ENCODE measurements around the gene PLA2G15.
"Not testable (repeated sequence)": the region's sequence is repeated elsewhere in the genome, so short reads cannot be mapped to it uniquely, and the experiment has no call there.

PLA2G15 gene

DNA sequence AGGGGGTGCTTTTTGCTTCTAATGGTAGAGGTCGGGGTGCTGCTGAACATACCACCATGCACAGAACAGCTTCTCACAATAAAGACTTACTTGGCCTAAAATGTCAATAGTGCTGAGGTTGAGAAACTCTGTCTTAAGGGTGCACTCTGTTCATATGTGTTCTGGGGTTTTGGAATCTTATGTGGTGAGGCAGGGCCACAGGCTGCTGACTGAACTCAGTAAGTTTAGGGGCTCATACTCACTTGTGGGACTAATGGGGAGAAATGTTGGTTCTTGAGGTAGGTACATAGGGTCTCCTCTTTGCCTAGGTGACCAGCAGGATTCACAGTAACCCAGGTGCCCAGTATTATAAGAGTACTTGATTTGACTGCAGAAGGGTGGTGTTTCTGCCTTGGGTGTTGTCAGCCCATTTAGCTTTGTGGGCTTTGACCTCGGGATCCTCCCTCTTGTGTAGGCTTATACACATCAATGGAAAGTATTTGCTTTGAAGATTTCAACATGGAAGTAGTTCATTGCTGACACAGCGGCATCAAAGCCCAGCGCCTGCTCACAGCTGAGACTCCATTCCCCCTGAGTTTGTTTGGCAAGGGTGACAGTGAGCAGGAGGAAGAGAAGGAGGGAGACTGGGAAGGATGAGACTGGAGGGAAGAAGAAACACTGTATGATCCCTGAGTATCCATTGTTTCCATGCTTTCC, 36.3 kb downstream of the PLA2G15 start:
- DNase-seq: peak; percentile 22

- DNase-seq: no peak
These were observed 36.9 kb downstream of the PLA2G15 start for GRCh38 chr16:68282064-68282452.

GRCh38 chr16:68283346-68283745, 38.2 kb downstream of the PLA2G15 start:
- no peak for DNase-seq

GRCh38 chr16:68283801-68284598, 38.8 kb downstream of the PLA2G15 start:
- DNase-seq: no peak

GRCh38 chr16:68284847-68285246, 39.7 kb downstream of the PLA2G15 start:
- no peak for DNase-seq

DNA sequence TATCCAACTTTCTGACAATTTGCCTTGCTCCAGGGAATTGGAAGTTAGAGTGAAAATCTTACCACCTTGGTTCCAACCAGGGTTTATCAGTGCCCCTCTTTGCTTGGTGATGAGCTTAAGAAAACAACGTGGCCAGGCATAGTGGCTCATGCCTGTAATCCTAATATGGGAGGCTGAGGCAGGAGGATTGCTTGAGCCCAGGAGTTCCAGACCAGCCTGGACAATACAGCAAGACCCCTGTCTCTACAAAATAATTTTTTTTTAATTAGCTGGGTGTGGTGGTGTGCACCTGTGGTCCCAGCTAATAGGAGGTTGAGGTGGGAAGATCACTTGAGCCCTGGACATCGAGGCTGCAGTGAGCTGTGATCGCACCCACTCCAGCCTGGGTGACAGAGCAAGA, 40.5 kb downstream of the PLA2G15 start:
- DNase-seq: no peak

- DNase-seq: no peak
These were observed 41.2 kb downstream of the PLA2G15 start for GRCh38 chr16:68286153-68287074.

GRCh38 chr16:68287276-68288251, 42.4 kb downstream of the PLA2G15 start:
- DNase-seq: no peak

DNA sequence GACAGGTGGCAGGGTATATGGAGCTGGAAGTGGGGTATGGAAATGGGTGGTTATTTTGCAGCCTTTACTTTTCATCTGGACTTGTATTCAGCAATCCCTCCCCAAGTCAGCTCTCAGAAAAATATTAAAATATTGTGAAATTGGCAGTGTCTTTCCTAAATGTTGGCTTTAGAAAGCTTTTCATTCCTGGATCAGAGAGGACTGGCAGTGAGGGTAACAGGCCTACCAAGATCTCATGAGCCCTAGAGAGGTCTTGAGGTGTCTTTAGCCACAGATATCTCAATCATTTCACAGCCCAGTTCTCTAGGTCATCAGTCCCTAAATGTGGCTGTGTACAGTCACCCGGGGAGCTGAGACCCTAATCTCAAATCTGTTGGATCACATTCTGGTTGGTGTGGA, 43.1 kb downstream of the PLA2G15 start:
- DNase-seq: no peak

DNA sequence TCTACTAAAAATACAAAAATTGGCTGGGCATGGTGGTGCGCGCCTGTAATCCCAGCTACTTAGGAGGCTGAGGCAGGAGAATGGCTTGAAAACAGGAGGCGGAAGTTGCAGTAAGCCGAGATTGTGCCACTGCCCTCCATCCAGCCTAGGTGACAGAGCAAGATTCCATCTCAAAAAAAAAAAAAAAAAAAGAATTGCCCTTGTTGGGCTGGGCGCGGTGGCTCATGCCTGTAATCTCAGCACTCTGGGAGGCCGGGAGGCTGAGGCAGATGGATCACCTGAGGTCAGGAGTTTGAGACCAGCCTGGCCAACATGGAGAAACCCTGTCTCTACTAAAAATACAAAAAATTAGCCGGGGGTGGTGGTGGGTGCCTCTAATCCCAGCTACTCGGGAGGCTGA, 43.6 kb downstream of the PLA2G15 start:
- DNase-seq: not testable (repeated sequence)

DNA sequence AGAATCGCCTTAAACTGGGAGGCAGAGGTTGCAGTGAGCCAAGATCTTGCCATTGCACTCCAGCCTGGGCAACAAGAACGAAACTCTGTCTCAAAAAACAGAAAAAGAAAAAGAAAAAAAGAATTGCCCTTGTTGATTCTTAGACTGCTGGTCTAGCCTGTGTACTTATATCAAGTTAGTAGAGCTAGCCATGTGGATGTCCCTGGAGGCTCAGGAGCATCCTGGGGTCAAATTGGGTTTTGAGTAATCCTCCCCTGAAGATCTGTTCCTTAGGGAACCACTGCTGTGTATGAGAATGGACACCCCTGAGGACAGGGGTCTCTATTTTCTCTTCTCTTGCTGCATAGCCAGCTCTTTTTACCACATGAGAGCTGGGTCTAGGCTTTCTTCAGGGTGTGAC, 44.0 kb downstream of the PLA2G15 start:
- DNase-seq: no peak

GRCh38 chr16:68289621-68290329, 44.6 kb downstream of the PLA2G15 start:
- peak; percentile 40 for DNase-seq

GRCh38 chr16:68290450-68290849, 45.3 kb downstream of the PLA2G15 start:
- DNase-seq: no peak

GRCh38 chr16:68291227-68291626, 46.1 kb downstream of the PLA2G15 start:
- DNase-seq: no peak

DNA sequence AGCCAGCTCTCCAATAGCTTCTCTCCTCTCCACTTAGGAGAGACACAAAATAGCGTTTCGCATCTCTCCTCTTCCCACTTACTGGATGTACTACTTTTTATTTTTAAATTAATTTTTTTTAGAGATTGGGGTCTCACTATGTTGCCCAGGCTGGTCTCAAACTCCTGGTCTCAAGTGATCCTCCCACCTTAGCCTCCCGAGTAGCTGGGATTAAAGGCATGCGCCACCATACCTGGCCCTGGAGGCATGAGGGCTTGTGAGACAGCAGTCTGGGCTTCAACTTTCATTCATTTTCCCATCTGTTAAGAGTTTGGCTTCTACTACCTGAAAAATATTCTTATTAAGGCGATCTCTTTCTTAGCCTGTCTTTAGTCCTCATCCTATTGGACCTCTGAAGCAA, 47.3 kb downstream of the PLA2G15 start:
- no peak for DNase-seq

DNA sequence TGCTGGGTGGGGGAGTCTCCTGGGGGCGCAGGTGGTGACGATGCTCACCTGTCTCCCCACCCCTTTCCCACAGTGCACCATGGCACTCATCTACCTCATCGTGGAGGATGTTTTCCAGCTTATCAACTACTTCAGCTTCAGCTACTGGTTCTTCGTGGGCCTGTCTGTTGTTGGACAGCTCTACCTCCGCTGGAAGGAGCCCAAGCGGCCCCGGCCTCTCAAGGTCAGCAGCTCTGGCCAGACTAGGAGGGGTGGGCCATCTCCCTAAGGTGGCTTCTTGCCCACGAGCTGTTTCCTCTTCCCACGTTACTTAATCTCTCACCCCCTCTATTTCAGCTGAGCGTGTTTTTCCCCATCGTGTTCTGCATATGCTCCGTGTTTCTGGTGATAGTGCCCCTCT, 51.1 kb downstream of the PLA2G15 start:
- no peak for DNase-seq

DNA sequence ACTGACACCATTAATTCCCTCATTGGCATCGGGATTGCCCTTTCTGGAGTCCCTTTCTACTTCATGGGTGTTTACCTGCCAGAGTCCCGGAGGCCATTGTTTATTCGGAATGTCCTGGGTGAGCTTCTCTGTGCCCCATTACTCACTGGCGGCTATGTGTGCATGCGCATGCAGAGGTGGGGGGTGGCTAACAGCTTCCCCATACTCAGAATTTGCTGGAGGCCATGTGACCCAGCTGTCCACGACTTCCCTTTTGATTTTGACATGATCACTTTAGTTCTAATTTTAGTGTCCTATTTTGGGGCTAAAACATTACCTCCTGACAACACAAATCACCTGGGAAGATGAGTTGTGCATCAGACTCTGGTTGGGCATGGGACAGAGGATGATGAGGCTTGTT, 51.5 kb downstream of the PLA2G15 start:
- DNase-seq: no peak

GRCh38 chr16:68297908-68298307, 52.7 kb downstream of the PLA2G15 start:
- no peak for DNase-seq

DNA sequence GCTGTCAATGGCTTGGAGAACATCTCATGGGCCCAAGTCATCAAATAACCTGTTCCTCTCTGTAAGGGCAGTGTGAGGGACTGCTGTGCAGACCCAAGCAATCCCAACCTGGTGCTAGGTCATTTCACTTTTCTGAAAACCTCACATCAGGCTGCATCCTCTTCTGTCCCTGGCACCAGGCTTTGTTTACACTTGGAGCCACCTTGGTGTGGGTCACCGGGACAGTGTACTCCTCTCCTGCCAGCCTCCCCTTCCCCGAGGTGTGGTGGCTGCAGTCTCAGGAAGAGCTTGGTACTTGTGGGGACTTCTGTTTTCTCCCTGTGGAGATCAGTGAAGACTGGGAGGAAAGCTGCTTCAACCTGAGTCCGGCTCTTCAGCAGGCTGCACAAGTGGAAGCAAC, 53.1 kb downstream of the PLA2G15 start:
- DNase-seq: no peak

DNA sequence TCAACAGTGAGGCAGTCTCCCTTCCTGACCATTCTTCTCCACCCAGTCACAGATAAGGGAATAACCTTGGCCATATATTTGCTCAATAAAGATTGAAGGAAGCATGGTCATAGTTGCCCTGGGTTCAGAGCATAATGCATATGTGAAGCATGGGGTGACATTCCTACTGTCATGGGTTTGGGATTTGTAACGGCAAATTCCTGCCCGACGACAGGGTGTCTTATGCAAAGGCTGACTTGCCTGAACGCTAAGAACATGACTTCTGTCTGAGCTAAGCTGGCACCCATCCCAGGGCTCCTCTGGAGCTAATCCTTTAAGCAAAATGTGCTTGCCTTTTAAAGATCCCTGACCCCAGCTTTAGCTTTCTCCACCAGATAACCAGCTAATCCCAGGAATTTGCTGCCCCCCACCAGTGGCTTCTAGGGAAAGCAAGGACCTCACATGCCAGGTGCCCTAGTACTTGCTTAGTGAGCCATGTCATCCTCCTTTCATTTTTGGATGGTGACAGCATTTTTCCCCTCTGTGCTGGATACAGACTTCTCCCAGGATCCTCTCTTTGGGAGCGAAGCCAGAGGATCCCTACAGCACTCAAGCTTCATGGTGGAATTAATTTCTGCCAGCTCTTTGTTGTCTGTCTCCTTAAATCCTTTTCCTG, 53.9 kb downstream of the PLA2G15 start:
- no peak for DNase-seq

Data from activated naive CD4-positive, alpha-beta T cell treated with anti-CD3 and anti-CD28 coated beads, Interleukin-2, amount 50 U/mL, for 16 hours (primary cell).